Brain microvascular endothelial cell (primary cell): ENCODE measurements around the gene SLC9A8.
"Not testable (repeated sequence)": the region's sequence is repeated elsewhere in the genome, so short reads cannot be mapped to it uniquely, and the experiment has no call there.

Source experiments
- DNase-seq: peaks from one replicate; pipeline ENCODE4 v3.0.0-alpha.2; 2020
- H3K27ac ChIP-seq: fragments of 250-450 bp; sonication (Bioruptor Pico); 2 replicates; pipeline ENCODE4 v1.5.1; 2020; ENCODE audit warnings: mild to moderate bottlenecking, moderate library complexity
- H3K27me3 ChIP-seq: fragments of 250-450 bp; sonication (Bioruptor Pico); replicated peaks from 2 replicates; pipeline ENCODE4 v1.5.1; 2020; ENCODE audit warnings: mild to moderate bottlenecking
- H3K36me3 ChIP-seq: fragments of 250-450 bp; sonication (Bioruptor Pico); replicated peaks from 2 replicates; pipeline ENCODE4 v1.5.1; 2020; ENCODE audit warnings: mild to moderate bottlenecking
- H3K4me3 ChIP-seq: 2 replicates; pipeline ENCODE4 v1.5.1; 2011; ENCODE audit warnings: low read depth, mild to moderate bottlenecking, control low read depth, low read length, moderate library complexity
- CTCF ChIP-seq: IDR thresholded peaks from 2 replicates; pipeline ENCODE4 v1.5.1; 2011; ENCODE audit warnings: low read depth, mild to moderate bottlenecking, moderate library complexity, low read length, control low read depth, inconsistent platforms; ENCODE audit errors: missing control alignments
- in situ Hi-C: cut with HindIII; loops from 2 replicates; pipeline ENCODE4 v1.10.0; 2017; ENCODE audit warnings: low sequenced_read_pairs, low pct_ligation_motif_present

Gene SLC9A8

GRCh38 chr20:49892817-49893216 lies 80.2 kb downstream of the SLC9A8 start:
- Histone ChIP-seq H3K36me3 (no peaks in the 10 kb centered on the region), H3K27ac (no peak overlapping the region), H3K27me3 (no peaks in the 10 kb centered on the region), H3K4me3 (no peak overlapping the region)
- DNase-seq: no peak
- in situ Hi-C loops: no loop called here
- TF ChIP-seq CTCF: no peak

- no peak for TF ChIP-seq CTCF
- in situ Hi-C loops: no loop called here
Observed at GRCh38 chr20:49893242-49894072, 80.8 kb downstream of the SLC9A8 start.

GRCh38 chr20:49894073-49894470 lies 81.4 kb downstream of the SLC9A8 start:
- TF ChIP-seq CTCF: no peak
- in situ Hi-C loops: no loop called here
- Histone ChIP-seq H3K4me3 (no peak overlapping the region), H3K27me3 (no peaks in the 10 kb centered on the region), H3K36me3 (no peaks in the 10 kb centered on the region), H3K27ac (no peak overlapping the region)
- no peak for DNase-seq

More at GRCh38 chr20:49893242-49894072, 80.8 kb downstream of the SLC9A8 start:
- no peak for DNase-seq
- Histone ChIP-seq H3K27me3 (no peaks in the 10 kb centered on the region), H3K4me3 (no peak overlapping the region), H3K36me3 (no peaks in the 10 kb centered on the region), H3K27ac (no peak overlapping the region)

GRCh38 chr20:49895474-49896093 lies 83.0 kb downstream of the SLC9A8 start:
- in situ Hi-C loops, H3K4me3 ChIP-seq, H3K36me3 ChIP-seq, H3K27ac ChIP-seq, H3K27me3 ChIP-seq, DNase-seq: not testable (repeated sequence)

- no peak for DNase-seq
- no peak overlapping the region for H3K4me3 ChIP-seq
- TF ChIP-seq CTCF: no peak
- no peak overlapping the region for H3K27ac ChIP-seq
- H3K36me3 ChIP-seq: no peaks in the 10 kb centered on the region
- in situ Hi-C loops: no loop called here
- H3K27me3 ChIP-seq: no peaks in the 10 kb centered on the region
Observed at GRCh38 chr20:49896204-49896603, 83.6 kb downstream of the SLC9A8 start.

- no peak overlapping the region for H3K27ac ChIP-seq
- H3K4me3 ChIP-seq: no peak overlapping the region
- no peaks in the 10 kb centered on the region for H3K27me3 ChIP-seq
- in situ Hi-C loops: no loop called here
- peaks cover under 1% of the 10 kb centered on the region for H3K36me3 ChIP-seq
- no peak for DNase-seq
- TF ChIP-seq CTCF: no peak
Observed at GRCh38 chr20:49899541-49900383, 87.1 kb downstream of the SLC9A8 start.
